ENCODE measurements around the gene DDX18.
A peak's percentile ranks its signal among the peaks of the same experiment; 100 is the strongest.
"Not testable (repeated sequence)": the region's sequence is repeated elsewhere in the genome, so short reads cannot be mapped to it uniquely, and the experiment has no call there.

Gene DDX18

DNA sequence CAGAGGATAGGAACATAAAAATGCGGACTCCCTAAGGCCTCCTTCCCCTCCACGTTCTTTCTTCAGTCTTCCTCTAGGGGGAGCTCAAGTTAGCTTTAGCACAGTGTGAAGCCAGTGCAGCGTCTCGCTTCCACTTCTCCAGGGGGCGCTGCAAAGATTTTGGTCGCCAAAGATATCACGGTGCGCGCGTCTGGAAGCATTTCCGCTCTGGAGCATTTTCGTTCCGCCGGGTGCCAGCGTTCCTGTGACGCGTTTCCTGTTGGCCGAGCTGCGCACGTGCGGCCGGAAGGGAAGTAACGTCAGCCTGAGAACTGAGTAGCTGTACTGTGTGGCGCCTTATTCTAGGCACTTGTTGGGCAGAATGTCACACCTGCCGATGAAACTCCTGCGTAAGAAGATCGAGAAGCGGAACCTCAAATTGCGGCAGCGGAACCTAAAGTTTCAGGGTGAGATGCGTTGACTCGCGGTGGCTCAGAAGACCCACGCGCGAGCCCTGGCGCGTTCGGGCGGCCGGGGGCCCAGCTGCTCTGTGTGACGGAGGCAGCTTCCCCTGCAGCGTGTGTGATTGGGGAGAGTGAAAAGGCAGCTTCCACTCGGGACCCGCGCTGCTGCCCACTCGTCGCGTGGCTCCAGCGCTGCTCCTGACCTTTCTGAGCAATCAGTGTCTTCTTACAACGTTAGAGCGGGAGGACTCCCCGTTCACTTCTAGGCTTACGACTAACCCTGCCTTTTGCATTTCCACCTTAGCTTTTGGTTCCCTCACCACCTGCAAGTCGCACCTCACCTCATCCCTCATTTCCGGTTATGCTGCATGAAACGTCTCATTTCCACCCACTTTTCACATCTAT is at the start of gene DDX18:
TSS of gene DDX18 (plus strand) at position 275 of the 848 bp plus-strand sequence. CDS start at position 362, 87 bp downstream.
- peak; percentile 96 for DNase-seq

DNA sequence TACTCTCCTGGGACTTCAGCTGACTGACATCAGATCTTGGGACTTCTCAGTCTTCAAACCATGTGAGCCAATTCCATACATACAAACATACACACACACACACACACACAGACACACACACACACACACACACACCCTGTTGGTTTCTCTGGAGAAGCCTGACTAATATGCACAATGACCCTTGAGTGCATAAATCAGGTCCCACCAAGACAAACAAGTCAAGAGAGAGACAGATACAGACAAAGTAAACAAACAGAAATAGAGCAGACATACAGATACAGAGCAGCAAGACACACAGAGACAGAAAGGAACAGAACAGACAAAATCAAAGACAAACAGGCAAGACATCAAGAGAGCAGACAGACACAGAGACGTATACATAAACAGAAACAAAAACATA is 43.8 kb upstream of the DDX18 start:
- no peak for DNase-seq

DNA sequence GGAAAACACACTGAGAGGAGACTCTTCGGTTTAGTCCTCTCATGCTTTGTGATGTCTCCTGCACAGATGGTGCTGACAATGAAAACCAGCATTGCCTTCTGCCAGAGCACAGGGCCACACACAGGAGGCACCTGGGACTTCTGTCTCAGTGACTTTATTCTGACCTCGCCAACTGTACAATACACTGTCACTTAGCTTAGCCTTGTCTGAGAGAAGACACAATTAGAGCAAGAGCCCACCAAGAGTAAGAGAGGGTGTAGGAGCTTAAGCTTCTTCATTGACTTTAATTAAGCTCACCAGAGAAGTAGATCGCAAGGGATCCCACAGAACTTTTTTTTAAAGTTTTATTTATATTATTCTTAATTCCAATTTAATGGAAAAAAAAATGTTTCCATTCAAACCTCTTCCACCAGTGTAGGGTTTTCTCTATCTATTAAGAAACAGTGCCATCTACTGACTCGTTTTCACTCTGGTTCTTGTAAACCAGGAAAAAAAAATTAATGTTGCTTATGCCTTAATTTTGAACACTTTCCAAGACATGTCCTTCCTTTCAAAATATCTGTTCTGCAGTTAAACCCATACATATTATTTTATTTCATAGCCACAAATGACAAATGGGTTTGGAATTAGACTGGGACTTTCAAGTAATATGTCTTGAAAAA is 42.4 kb upstream of the DDX18 start:
- no peak for DNase-seq

DNA sequence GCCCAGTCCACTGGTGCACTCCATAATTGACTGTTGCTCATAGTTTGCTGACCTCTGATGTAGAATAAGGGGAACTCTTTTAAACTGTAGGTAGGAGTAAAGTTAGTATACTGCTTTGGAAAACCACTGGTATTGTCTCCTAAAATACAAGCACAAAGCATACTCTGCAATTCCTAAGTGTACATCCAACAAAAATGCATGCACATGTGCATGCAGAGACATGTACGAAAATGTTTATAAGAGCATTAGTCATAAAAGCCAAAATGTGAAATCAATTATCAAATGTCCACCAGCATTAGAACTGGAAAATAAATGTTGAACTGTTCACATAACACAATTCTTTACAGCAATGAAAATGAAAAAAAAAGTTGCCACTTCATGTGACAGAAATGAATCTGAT is 39.8 kb upstream of the DDX18 start:
- no peak for DNase-seq

DNA sequence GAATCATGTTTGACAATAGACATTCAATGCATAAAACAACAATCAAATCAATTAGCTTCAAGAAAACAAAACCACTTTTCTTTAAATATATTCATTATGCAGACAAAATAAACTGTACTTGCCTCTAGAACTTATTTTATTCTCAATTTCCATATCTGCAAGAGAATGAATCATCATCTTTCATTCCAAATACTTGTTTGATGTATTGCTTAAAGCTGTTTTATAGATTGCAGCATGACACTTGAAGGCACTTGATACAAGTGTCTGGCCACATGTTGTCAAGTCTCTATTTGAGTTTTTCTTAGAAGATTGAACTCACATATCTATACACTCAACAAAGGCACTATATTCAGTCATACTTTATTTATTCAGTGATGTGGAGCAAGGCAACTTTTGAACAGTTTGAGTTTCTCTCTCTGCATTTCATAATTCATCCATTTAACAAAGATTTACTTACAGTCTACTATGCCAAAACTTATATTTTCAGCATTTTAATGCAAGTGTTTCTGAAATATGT is 38.7 kb upstream of the DDX18 start:
- no peak for DNase-seq

DNA sequence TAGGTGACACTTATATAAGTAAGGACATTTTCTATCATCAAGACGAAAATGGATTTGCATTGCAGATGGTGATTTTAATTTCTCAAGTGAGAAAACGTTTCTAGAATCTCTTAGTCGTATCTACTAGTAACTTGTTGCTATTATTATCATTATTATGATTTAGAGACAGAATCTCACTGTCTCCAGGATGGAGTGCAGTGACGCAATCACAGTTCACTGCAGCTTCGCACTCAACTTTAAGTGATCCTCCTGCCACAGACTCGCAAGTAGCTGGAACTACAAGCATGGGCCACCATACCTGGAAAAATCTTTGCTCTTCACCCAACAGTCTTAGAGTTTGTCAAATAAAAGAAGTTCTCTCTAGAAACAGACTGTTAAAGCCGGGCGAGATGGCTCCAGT is 37.6 kb upstream of the DDX18 start:
- DNase-seq: no peak

DNA sequence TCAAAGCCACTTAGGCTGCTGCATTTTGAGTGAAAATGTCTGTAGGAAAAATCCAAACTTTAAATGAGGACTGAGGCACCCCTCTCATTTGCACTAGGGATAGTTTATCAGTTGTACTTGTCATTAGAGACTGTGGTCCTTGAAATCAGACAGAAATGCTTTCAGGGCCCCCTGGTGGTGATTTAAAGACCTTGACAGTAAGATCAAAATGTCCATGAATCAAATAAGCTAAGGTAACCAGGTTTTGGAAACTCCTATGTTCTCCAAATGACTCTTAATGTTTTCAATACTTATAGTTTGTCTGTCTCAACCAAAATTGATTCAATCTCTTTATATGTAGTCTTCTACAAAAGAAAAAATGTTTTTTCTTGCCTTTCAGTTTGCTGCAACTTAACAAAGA is 28.8 kb upstream of the DDX18 start:
- peak; percentile 25 for DNase-seq

DNA sequence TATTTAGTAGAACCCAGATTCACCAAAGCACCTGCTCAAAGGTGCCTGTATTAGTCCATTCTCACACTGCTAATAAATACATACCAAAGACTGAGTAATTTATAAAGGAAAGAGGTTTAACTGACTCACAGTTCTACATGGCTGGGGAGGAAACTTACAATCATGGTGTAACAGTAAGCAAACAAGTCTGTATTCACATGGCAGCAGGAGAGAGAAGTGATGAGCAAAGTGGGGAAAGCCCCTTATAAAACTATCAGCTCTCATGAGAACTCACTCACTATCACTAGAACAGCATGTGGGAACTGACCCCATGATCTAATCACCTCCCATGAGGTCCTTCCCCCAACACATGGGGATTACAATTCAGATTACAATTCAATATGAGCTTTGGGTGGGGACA is 28.0 kb upstream of the DDX18 start:
- no peak for DNase-seq

DNA sequence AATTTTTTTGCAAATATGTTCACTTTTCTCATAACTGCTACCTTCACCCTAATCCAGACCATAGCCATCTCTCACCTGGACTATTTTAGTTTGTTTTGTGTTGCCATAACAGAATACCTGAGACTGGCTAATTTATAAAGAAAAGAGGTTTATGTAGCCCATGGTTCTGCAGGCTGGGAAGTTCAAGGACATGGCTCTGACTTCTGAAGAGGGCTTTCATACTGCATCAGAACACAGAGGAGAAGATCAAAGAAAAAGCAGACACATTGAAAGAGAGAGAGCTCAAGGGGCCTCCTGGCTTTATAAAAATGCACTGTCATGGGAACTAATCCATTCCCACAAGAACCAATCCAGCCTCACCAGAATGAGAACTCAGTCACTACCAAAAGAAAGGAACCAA is 25.0 kb upstream of the DDX18 start:
- no peak for DNase-seq

DNA sequence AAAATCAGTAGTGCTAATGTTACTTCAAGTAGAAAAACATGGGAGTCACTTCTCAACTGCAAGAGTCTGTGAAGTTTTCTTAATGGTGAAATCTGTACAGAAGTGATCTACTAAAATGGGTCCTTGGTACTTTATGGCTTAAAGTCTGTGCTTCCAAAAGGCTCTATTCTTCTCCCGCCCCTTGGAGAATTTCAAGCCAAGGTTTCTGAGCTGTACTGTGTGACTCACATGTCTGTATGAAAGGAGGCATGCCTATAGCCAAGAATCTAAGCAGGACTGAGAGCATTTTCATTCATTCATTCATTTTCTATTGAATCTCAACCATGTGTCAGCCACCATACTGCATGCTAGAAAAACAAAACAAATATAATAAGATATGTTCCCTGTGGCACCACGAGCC is 19.8 kb upstream of the DDX18 start:
- DNase-seq: no peak

DNA sequence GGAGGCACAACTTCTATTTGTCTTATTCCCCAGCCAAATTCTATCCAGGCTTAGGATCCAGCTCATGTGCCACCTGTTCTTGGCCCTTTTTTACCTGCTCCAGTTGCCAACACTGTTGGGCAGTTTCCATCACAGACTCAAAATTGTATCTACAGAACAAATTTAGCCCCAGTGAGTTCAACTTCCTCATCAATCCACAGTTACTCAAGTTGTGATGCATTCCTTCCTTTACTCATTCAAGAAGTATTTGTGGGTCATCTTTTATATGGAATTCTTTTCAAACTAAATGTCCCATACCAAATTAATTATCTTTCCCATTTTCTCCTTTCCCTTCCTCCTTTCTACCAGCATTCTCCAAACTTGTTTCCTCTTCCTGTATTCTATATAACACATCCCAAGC is 12.7 kb upstream of the DDX18 start:
- DNase-seq: no peak

DNA sequence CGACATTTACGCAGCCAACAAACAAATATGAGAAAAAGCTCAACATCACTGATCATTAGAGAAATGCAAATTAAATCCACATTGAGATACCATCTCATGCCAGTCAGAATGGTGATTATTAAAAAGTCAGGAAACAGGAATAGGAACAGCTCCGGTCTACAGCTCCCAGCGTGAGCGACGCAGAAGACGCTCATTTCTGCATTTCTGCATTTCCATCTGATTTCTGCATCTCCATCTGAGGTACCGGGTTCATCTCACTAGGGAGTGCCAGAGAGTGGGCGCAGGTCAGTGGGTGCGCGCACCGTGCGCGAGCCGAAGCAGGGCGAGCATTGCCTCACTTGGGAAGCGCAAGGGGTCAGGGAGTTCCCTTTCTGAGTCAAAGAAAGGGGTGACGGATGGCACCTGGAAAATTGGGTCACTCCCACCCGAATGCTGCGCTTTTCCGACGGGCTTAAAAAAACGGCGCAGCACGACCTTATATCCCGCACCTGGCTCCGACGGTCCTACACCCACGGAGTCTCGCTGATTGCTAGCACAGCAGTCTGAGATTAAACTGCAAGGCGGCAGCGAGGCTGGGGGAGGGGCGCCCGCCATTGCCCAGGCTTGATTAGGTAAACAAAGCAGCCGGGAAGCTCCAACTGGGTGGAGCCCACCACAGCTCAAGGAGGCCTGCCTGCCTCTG is 10.7 kb upstream of the DDX18 start:
- not testable (repeated sequence) for DNase-seq

DNA sequence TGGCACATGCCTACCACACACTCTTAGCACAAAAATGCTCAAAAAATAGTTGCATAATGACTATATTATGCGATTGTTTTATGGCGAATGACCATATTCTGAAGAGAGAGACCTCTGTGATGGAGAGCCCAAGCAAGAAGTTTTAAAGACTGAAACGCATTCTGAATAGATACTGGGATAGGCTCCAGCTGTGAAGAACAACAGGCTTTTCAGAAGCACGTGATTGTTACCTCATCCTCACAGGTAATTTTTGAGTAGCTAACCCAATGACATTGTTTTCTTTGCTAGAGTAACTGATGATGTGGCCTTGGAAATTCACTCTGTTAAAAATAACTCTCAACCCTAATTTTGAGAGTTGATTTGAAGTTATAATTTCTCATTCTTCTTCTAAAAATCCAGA is 2.0 kb upstream of the DDX18 start:
- no peak for DNase-seq

DNA sequence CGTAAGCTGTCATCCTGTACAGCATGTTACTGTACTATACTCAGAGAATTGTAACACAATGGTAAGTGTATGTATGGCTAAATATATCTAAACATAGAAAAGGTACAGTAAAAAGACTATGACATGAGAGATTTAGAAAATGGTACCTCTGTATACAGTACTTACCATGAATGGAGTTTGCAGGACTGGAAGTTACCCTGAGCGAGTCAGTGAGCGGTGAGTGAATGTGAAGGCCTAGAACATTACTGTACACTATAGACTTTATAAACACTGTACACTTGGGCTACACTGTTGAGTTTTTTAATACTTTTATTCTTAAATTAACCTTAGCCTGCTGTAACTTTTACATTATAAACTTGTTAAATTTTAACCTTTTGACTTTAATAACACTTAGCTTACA is 1.5 kb downstream of the DDX18 start:
- no peak for DNase-seq

DNA sequence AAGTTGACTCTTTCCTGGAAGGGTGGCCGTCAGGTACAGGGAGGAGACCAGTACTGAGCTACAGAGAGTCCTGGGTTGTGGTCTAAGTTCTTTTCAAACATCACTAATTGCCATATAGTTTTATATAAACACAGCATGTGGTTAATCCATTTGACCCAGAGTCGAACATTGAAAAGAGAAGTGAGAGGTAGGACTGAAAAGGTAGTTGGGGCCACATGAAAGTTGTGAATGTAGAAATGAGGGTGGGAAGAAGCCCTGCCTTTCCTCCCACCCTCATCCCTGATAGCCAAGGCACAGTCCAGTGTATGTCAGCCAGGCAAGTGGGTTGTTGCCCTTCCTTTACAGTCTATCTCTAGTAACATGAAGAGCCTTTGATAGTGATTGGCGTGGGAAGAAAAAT is 4.4 kb downstream of the DDX18 start:
- no peak for DNase-seq

DNA sequence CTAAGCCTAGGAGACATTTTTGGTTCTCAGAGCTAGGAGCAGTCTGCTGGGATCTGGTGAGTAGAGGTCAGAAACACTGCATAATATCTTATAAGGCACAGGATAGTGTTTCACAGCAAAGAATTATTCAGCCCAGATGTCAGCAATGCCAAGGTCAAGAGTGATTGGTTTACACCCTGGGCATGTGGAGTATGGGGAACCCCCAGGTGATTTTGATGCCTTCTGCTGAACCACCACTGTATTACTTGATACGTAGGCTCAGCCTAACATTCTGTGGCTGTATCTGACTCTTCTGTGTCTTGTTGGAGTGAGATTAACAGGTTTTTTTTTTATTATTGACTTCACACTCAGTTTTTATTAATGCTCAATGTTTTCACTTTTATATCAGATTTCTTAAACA is 6.0 kb downstream of the DDX18 start:
- no peak for DNase-seq

DNA sequence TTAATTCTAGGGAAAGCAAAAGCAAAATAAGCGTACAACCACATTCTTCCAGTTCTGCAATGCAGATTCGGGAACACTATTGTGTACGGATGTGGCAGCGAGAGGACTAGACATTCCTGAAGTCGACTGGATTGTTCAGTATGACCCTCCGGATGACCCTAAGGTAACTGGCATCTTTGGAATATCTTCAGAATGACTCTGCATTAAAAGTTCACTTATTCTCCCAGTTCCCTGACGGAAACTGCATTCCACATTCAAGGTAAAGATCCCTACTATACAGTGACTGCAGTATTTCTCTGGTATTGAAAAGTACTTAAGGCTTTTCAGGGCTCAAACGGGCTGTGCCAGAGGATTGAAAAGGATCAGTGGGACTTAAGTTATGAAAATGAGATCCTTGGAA is 10.9 kb downstream of the DDX18 start:
- no peak for DNase-seq

DNA sequence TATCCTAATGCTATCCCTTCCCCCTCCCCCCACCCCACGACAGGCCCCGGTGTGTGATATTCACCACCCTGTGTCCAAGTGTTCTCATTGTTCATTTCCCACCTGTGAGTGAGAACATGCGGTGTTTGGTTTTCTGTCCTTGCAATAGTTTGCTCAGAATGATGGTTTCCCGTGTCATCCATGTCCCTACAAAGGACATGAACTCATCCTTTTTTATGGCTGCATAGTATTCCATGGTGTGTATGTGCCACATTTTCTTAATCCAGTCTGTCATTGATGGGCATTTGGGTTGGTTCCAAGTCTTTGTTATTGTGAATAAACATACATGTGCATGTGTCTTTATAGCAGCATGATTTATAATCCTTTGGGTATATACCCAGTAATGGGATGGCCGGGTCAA is 13.0 kb downstream of the DDX18 start:
- not testable (repeated sequence) for DNase-seq

DNA sequence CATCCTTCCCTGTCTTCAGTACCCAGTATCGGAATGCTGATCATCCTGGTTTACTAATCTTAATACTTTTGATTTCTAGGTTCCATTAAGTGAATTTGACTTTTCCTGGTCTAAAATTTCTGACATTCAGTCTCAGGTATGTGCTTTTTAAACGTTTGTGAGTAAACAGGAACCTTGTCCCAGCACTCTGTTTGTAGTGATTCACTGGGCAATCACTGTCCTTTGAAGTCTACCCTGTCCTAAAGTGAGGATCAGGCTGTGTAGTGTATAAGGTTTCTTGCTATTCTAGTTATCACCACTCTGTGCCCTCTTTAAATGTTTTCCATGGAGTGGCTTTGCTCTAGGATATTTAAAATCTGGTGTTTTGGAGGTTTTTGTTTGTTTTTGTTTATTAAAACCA is 14.4 kb downstream of the DDX18 start:
- no peak for DNase-seq

DNA sequence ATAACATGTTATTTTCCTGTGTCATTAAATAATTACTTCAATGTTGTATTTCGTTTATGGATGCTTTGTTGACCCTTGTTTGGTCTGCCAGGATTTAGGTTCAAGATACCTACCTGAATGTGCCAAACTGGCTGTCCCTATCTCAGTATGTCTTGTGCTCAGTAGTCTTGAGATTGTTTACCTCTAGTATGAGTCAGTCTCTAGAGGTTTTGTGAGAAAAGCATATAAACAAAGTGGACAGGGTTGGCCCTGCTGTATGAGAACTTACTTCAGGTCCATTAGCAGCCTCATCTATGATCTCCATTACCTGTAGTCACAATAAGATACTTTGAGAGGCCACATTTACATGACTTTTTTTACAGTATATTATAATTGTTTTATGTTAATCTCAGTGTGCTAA is 17.8 kb downstream of the DDX18 start:
- DNase-seq: no peak

DNA sequence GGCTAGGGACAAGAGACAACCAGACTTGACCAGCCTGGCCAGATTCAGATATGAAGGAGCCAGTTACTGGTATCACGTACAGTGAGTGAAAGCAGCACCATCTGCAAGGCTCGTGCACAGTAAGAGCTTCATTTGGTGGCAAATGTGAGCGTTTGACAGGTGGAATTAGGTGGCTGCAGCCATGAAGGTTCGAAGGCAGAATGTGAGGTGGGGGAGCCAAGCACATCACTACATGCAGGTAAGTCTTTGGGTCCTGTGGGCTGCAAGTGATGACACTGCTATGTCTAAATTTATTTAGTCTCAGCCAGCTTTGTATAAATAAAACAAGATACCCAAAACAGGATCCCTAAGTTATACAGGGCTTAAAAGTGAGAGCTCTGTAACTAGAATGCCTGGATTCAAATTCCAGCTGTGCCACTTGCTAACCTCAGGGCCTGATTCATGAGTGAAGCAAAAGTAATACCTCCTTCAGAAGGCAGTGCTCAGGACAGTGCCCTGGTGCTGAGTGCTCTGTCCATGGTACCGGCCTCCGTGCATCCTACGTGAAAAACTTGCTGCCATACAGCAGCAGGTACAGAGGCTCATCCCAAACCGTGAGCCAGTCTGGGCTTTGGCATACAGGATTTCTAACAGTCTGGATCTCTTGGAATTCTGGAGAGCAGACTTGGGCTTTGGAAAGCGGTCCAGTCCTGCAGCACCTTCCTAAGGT is 18.6 kb downstream of the DDX18 start:
- DNase-seq: no peak

DNA sequence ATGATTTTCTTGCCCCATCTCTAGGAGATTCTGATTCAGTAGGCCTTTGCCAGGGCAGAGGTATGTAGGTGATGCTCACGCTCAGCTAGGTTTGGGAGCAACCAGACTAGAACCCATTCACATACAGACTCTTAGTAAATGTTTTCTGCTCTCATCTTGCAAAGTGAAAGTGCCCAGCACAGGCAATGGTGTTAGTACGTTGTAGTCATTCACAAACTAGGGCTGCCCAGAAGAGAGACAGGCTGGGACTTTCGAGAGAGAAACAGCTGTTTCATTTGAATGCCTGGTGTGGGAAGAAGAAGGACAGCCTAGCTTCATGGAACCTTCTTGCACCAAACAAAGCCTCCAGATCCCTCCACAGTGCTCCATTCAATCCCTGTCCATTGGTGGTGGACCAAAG is 19.4 kb downstream of the DDX18 start:
- no peak for DNase-seq

DNA sequence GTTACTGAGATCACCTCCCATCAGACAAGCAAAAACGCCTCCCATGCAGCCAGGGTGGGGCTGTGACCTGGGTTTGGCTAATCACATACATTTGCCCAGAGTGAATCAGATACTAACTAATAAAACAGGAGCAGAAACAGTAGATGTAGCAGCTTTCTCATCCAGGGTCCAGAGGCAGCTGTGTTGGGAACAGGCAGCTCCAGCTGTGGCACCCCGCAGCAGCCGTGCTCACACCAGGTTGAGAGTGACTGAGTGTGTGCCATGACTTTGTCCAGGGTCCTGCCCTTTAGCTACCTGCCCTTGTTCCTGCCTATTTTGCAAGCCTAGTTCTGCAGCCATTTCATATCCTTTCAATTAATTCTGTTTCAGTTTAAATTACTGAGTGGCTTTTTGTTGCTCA is 20.5 kb downstream of the DDX18 start:
- DNase-seq: no peak
